GM19328 (cell line): ENCODE results near the gene SLC35F6.
"Not testable (repeated sequence)": the region's sequence is repeated elsewhere in the genome, so short reads cannot be mapped to it uniquely, and the experiment has no call there.

ENCODE experiments used
- ATAC-seq: cut with Tn5 transposase; IDR thresholded peaks from one replicate; pipeline ENCODE4 v1.9.1; 2021; ENCODE audit warnings: mild to moderate bottlenecking, moderate library complexity; ENCODE audit not compliant: unreplicated experiment

SLC35F6 gene

GRCh38 chr2:26730549-26731344, 33.3 kb upstream of the SLC35F6 start:
- ATAC-seq: no peak

GRCh38 chr2:26731714-26732113, 32.4 kb upstream of the SLC35F6 start:
- no peak for ATAC-seq

GRCh38 chr2:26732446-26732845, 31.6 kb upstream of the SLC35F6 start:
- ATAC-seq: no peak

- no peak for ATAC-seq
These were observed 30.7 kb upstream of the SLC35F6 start for GRCh38 chr2:26733413-26733812.

- no peak for ATAC-seq
These were observed 29.0 kb upstream of the SLC35F6 start for GRCh38 chr2:26735097-26735496.

GRCh38 chr2:26735883-26736588, 28.0 kb upstream of the SLC35F6 start:
- no peak for ATAC-seq

- no peak for ATAC-seq
These were observed 26.9 kb upstream of the SLC35F6 start for GRCh38 chr2:26737221-26737620.

- ATAC-seq: no peak
These were observed 25.6 kb upstream of the SLC35F6 start for GRCh38 chr2:26738481-26738880.

GRCh38 chr2:26739514-26739913, 24.6 kb upstream of the SLC35F6 start:
- ATAC-seq: no peak

- ATAC-seq: no peak
These were observed 23.7 kb upstream of the SLC35F6 start for GRCh38 chr2:26740346-26740745.

GRCh38 chr2:26740890-26741302, 23.2 kb upstream of the SLC35F6 start:
- ATAC-seq: no peak

GRCh38 chr2:26742048-26742770, 21.9 kb upstream of the SLC35F6 start:
- no peak for ATAC-seq

GRCh38 chr2:26743852-26744251, 20.2 kb upstream of the SLC35F6 start:
- ATAC-seq: no peak

- no peak for ATAC-seq
These were observed 19.1 kb upstream of the SLC35F6 start for GRCh38 chr2:26744953-26745352.

GRCh38 chr2:26745609-26746327, 18.3 kb upstream of the SLC35F6 start:
- no peak for ATAC-seq

GRCh38 chr2:26746934-26747333, 17.1 kb upstream of the SLC35F6 start:
- no peak for ATAC-seq

- ATAC-seq: not testable (repeated sequence)
These were observed 14.2 kb upstream of the SLC35F6 start for GRCh38 chr2:26749787-26750420.

- not testable (repeated sequence) for ATAC-seq
These were observed 13.6 kb upstream of the SLC35F6 start for GRCh38 chr2:26750467-26750866.

GRCh38 chr2:26752656-26753055, 11.4 kb upstream of the SLC35F6 start:
- ATAC-seq: no peak

- ATAC-seq: no peak
These were observed 9.5 kb upstream of the SLC35F6 start for GRCh38 chr2:26754539-26754938.
